Endodermal cell (in vitro differentiated cells): ENCODE results near the gene SERPINB10. TPM values are rescaled to one million over a fixed set of nuclear protein-coding genes. Genes with fewer than 3 reads are reported as not detected.

Source experiments
- DNase-seq: peaks from one replicate; pipeline ENCODE4 v3.0.0-alpha.2; 2017
- H3K27ac ChIP-seq: 2 replicates; pipeline ENCODE4 v1.5.1; 2013; ENCODE audit warnings: mild to moderate bottlenecking, low read depth, low read length, moderate library complexity
- H3K27me3 ChIP-seq: 2 replicates; pipeline ENCODE4 v1.6.1; 2013; ENCODE audit warnings: mild to moderate bottlenecking, low read length, moderate library complexity; ENCODE audit not compliant: insufficient read depth, control insufficient read depth, poor library complexity, severe bottlenecking
- H3K36me3 ChIP-seq: 2 replicates; pipeline ENCODE4 v1.7.0; 2013; ENCODE audit warnings: mild to moderate bottlenecking, low read length, moderate library complexity; ENCODE audit not compliant: control insufficient read depth, insufficient read depth
- H3K4me1 ChIP-seq: one replicate; pipeline ENCODE4 v1.7.0; 2013; ENCODE audit warnings: low read length; ENCODE audit not compliant: control insufficient read depth, insufficient read depth
- H3K4me3 ChIP-seq: 2 replicates; pipeline ENCODE4 v1.5.1; 2013; ENCODE audit warnings: mild to moderate bottlenecking, low read length, moderate library complexity
- H3K9ac ChIP-seq: 2 replicates; pipeline ENCODE4 v1.6.1; 2013; ENCODE audit warnings: mild to moderate bottlenecking, low read length, moderate library complexity; ENCODE audit not compliant: poor library complexity, severe bottlenecking; ENCODE audit errors: extremely low read depth
- H3K9me3 ChIP-seq: 2 replicates; pipeline ENCODE4 v1.6.1; 2013; ENCODE audit warnings: mild to moderate bottlenecking, low read length, moderate library complexity; ENCODE audit not compliant: control insufficient read depth
- H3K27ac Mint-ChIP-seq: 2 replicates; pipeline ENCODE4 v1.8.0; 2020; ENCODE audit warnings: mixed read lengths
- H3K27me3 Mint-ChIP-seq: 2 replicates; pipeline ENCODE4 v1.8.0; 2021; ENCODE audit warnings: mild to moderate bottlenecking, mixed read lengths; ENCODE audit not compliant: insufficient read depth
- H3K36me3 Mint-ChIP-seq: 2 replicates; pipeline ENCODE4 v1.8.0; 2020; ENCODE audit warnings: low read depth, mixed read lengths
- H3K4me1 Mint-ChIP-seq: 2 replicates; pipeline ENCODE4 v1.8.0; 2020; ENCODE audit warnings: mixed read lengths
- H3K4me3 Mint-ChIP-seq: 2 replicates; pipeline ENCODE4 v1.8.0; 2020; ENCODE audit warnings: mild to moderate bottlenecking, moderate library complexity, mixed read lengths
- H3K9me3 Mint-ChIP-seq: 2 replicates; pipeline ENCODE4 v1.8.0; 2020; ENCODE audit warnings: mild to moderate bottlenecking, mixed read lengths
- CTCF ChIP-seq: fragments of 200-600 bp; sonication (generic); conservative IDR thresholded peaks from 2 replicates; pipeline ENCODE4 v1.5.0; 2021; ENCODE audit warnings: antibody characterized with exemption, mild to moderate bottlenecking
- WGBS, 2 experiments: methylation state at CpG; one replicate each; pipeline versions ENCODE4 v1.1.5 to v1.1.7; 2013; ENCODE audit warnings: missing lambda C conversion rate in 2 of 2, mixed read lengths in 1 of 2; ENCODE audit not compliant: insufficient coverage in 1 of 2, insufficient read length in 1 of 2; 5-methylcytosine and 5-hydroxymethylcytosine counted together
- total RNA-seq, 2 donors: library from RNA; stranded (reverse); fragmentation: NEBNext Ultra II Directional in 1 of 2; extraction: Animal tissue kit (Norgen Biotek cat#: 25700) in 1 of 2; gene quantifications; 2 replicates in 1 of 2; 3 replicates in 1 of 2; pipeline ENCODE4 v1.2.1, GENCODE V29; 2021

Gene SERPINB10
- total RNA-seq, 2 donors from 2014 or later: not detected

GRCh38 chr18:63971320-63972001, 63.7 kb downstream of the SERPINB10 start:
- peaks cover 16% of the 10 kb centered on the region for H3K4me1 Mint-ChIP-seq
- H3K27ac Mint-ChIP-seq: peak overlapping the region; percentile 96
- peaks cover 86% of the 10 kb centered on the region for H3K27me3 Mint-ChIP-seq
- H3K36me3 Mint-ChIP-seq: no peaks in the 10 kb centered on the region
- Histone ChIP-seq H3K27ac (peak overlapping the region; percentile 96), H3K36me3 (no peaks in the 10 kb centered on the region), H3K27me3 (peaks cover 16% of the 10 kb centered on the region), H3K4me3 (peak overlapping the region; percentile 88), H3K4me1 (no peaks in the 10 kb centered on the region), H3K9me3 (no peaks in the 10 kb centered on the region), H3K9ac (no peak overlapping the region)
- H3K4me3 Mint-ChIP-seq: peak overlapping the region; percentile 79
- TF ChIP-seq CTCF: no peak
- DNase-seq: no peak
- no peaks in the 10 kb centered on the region for H3K9me3 Mint-ChIP-seq
- 85 to 95% methylated on average over 9 to 11 of the region's 13 CpGs for WGBS, 2 experiments

DNA sequence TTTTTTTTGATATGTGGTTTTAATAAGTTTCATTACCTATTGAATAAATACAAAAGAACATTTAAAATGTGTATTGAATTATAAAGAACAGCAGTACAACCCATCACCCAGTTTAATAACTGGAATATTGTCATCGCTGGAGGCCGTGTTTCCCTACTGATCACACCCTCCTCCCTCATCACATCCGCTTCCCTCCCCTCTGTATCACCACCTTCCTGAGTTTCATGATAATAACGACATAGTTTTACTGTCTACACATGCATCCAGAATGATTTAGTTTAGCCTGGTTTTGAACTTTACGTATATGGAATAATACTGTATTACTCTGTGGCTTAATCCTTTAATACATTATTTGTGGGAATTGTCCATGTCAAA, 64.2 kb downstream of the SERPINB10 start:
- Histone ChIP-seq H3K36me3 (no peaks in the 10 kb centered on the region), H3K9me3 (no peaks in the 10 kb centered on the region), H3K4me1 (no peaks in the 10 kb centered on the region), H3K9ac (no peak overlapping the region), H3K27me3 (peaks cover 10% of the 10 kb centered on the region), H3K27ac (no peak overlapping the region), H3K4me3 (no peak overlapping the region)
- Mint-ChIP-seq H3K27ac (no peak overlapping the region), H3K4me1 (peaks cover 17% of the 10 kb centered on the region), H3K27me3 (peaks cover 84% of the 10 kb centered on the region), H3K36me3 (no peaks in the 10 kb centered on the region), H3K9me3 (no peaks in the 10 kb centered on the region), H3K4me3 (no peak overlapping the region)
- no peak for TF ChIP-seq CTCF
- DNase-seq: no peak
- WGBS, 2 experiments: 94 to 95% methylated on average over 3 to 5 of the region's 5 CpGs

GRCh38 chr18:63974991-63975390, 67.2 kb downstream of the SERPINB10 start:
- Histone ChIP-seq H3K27me3 (no peaks in the 10 kb centered on the region), H3K4me1 (no peaks in the 10 kb centered on the region), H3K9me3 (no peaks in the 10 kb centered on the region), H3K9ac (no peak overlapping the region), H3K36me3 (no peaks in the 10 kb centered on the region), H3K4me3 (no peak overlapping the region), H3K27ac (no peak overlapping the region)
- Mint-ChIP-seq H3K27me3 (peaks cover 83% of the 10 kb centered on the region), H3K9me3 (no peaks in the 10 kb centered on the region), H3K4me1 (peaks cover 11% of the 10 kb centered on the region), H3K4me3 (no peak overlapping the region), H3K27ac (no peak overlapping the region), H3K36me3 (no peaks in the 10 kb centered on the region)
- DNase-seq: no peak
- peak; percentile 53 for TF ChIP-seq CTCF
- WGBS, 2 experiments: 55% methylated on average over 2 of the region's 2 CpGs; no CpG with 5 or more reads in 1 of the 2 experiments
